ENCODE measurements around the gene CORO6. TPM values are rescaled to one million over a fixed set of nuclear protein-coding genes. Genes with fewer than 3 reads are reported as not detected.

Gene CORO6
- total and polyA plus RNA-seq, 2 of the 13 experiments (the other 11 are each of a cell fraction or from before 2014, with no cell fraction given): 0.42 to 0.82 TPM

DNA sequence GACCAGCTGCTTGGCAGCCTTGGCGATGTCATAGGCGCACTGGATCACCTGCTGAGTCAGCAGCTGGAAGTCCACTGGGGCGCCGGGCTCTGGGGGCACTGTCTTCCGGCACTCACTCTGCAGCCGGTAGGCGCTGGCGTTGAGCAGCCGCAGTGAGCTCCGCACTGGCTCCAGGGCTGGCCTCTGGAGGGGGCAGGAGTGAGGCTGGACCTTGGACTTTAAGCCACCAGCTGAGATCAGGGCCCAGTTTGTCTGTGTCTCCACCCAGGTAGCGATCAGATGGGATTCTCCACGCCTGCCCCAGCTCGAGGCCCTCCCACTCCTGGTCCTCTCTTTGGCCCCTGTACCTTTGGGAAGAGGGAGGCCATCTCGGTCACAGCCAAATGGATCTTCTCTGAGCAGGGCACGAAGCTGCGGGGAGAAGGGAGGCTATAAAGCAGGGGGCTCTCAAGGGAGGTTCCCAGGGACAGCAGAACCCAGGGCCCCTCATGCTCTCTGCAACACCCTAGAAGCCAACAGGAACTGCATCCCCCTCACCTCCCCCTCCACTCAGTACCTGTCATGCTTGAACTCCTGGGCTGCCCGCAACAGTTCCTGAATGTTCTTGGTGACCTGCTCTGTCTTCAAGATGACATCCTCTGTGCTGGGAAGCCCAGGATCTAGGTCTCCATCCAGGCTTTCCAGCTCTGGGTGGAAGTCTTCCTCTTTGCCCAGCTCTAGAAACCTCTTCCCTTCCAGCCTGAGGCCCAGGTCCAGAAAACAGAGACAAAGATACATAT lies 47.8 kb downstream of the CORO6 start (continued):
- TF ChIP-seq HDAC2 (CRISPR knock-in tag; IDR thresholded peaks at IDR 0.05) (peak; percentile 81), KDM4B (CRISPR knock-in tag; IDR thresholded peaks at IDR 0.05) (0 out of 2 replicates have a peak, but pooled peaks have one; percentile 55), ZNF33B (CRISPR knock-in tag; IDR thresholded peaks at IDR 0.05) (no peak), KMT2B (CRISPR knock-in tag; IDR thresholded peaks at IDR 0.05) (no peak), MXI1 (IDR thresholded peaks at IDR 0.05; ENCODE audit: borderline replicate concordance, low read depth, low read length) (peak; percentile 47; the same call in 1 of the 3 replicates), ZNF672 (CRISPR knock-in tag; IDR thresholded peaks at IDR 0.05) (no peak), SMARCC2 (IDR thresholded peaks at IDR 0.05) (no peak), ZNF292 (CRISPR knock-in tag; IDR thresholded peaks at IDR 0.05; ENCODE audit: borderline replicate concordance, low read depth) (peak; percentile 57; the same call in 1 of the 2 replicates), FLYWCH1 (CRISPR knock-in tag; IDR thresholded peaks at IDR 0.05) (no peak), HOXA3 (CRISPR knock-in tag; IDR thresholded peaks at IDR 0.05) (peak; percentile 85), NPAS2 (CRISPR knock-in tag; IDR thresholded peaks at IDR 0.05; ENCODE audit: borderline replicate concordance) (no peak), JUND (CRISPR knock-in tag; IDR thresholded peaks at IDR 0.05) (0 out of 2 replicates have a peak, but pooled peaks have one; percentile 54), ZNF678 (CRISPR knock-in tag; IDR thresholded peaks at IDR 0.05) (no peak), ZMYM4 (CRISPR knock-in tag; IDR thresholded peaks at IDR 0.05) (peak; percentile 62; the same call in 1 of the 2 replicates), DR1 (CRISPR knock-in tag; IDR thresholded peaks at IDR 0.05) (no peak), CBX1 (IDR thresholded peaks at IDR 0.05; ENCODE audit: low read depth) (no peak), MAZ (IDR thresholded peaks at IDR 0.05; ENCODE audit: borderline replicate concordance, low read depth, low read length) (peak; percentile 82), MAZ (CRISPR knock-in tag; IDR thresholded peaks at IDR 0.05; ENCODE audit: low read depth) (peak; percentile 89), POGZ (CRISPR knock-in tag; IDR thresholded peaks at IDR 0.05) (peak; percentile 73), WIZ (CRISPR knock-in tag; IDR thresholded peaks at IDR 0.05) (no peak; the same call in 1 of the 2 replicates), ZNF484 (CRISPR knock-in tag; IDR thresholded peaks at IDR 0.05; ENCODE audit: borderline replicate concordance, low read depth) (no peak)
- TF ChIP-seq, protein P1, sequence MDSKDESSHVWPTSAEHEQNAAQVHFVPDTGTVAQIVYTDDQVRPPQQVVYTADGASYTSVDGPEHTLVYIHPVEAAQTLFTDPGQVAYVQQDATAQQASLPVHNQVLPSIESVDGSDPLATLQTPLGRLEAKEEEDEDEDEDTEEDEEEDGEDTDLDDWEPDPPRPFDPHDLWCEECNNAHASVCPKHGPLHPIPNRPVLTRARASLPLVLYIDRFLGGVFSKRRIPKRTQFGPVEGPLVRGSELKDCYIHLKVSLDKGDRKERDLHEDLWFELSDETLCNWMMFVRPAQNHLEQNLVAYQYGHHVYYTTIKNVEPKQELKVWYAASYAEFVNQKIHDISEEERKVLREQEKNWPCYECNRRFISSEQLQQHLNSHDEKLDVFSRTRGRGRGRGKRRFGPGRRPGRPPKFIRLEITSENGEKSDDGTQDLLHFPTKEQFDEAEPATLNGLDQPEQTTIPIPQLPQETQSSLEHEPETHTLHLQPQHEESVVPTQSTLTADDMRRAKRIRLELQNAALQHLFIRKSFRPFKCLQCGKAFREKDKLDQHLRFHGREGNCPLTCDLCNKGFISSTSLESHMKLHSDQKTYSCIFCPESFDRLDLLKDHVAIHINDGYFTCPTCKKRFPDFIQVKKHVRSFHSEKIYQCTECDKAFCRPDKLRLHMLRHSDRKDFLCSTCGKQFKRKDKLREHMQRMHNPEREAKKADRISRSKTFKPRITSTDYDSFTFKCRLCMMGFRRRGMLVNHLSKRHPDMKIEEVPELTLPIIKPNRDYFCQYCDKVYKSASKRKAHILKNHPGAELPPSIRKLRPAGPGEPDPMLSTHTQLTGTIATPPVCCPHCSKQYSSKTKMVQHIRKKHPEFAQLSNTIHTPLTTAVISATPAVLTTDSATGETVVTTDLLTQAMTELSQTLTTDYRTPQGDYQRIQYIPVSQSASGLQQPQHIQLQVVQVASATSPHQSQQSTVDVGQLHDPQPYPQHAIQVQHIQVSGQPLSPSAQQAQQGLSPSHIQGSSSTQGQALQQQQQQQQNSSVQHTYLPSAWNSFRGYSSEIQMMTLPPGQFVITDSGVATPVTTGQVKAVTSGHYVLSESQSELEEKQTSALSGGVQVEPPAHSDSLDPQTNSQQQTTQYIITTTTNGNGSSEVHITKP (CRISPR knock-in tag; IDR thresholded peaks at IDR 0.05; ENCODE audit: low read depth): 0 out of 2 replicates have a peak, but pooled peaks have one; percentile 49
- TF ChIP-seq, protein P2, sequence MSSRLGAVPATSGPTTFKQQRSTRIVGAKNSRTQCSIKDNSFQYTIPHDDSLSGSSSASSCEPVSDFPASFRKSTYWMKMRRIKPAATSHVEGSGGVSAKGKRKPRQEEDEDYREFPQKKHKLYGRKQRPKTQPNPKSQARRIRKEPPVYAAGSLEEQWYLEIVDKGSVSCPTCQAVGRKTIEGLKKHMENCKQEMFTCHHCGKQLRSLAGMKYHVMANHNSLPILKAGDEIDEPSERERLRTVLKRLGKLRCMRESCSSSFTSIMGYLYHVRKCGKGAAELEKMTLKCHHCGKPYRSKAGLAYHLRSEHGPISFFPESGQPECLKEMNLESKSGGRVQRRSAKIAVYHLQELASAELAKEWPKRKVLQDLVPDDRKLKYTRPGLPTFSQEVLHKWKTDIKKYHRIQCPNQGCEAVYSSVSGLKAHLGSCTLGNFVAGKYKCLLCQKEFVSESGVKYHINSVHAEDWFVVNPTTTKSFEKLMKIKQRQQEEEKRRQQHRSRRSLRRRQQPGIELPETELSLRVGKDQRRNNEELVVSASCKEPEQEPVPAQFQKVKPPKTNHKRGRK (CRISPR knock-in tag; IDR thresholded peaks at IDR 0.05): no peak
- TF ChIP-seq, protein P3, sequence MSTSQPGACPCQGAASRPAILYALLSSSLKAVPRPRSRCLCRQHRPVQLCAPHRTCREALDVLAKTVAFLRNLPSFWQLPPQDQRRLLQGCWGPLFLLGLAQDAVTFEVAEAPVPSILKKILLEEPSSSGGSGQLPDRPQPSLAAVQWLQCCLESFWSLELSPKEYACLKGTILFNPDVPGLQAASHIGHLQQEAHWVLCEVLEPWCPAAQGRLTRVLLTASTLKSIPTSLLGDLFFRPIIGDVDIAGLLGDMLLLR (CRISPR knock-in tag; IDR thresholded peaks at IDR 0.05): no peak
- TF ChIP-seq, protein P4, sequence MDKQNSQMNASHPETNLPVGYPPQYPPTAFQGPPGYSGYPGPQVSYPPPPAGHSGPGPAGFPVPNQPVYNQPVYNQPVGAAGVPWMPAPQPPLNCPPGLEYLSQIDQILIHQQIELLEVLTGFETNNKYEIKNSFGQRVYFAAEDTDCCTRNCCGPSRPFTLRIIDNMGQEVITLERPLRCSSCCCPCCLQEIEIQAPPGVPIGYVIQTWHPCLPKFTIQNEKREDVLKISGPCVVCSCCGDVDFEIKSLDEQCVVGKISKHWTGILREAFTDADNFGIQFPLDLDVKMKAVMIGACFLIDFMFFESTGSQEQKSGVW (CRISPR knock-in tag; IDR thresholded peaks at IDR 0.05; ENCODE audit: borderline replicate concordance): no peak
